ENCODE measurements around the gene DOK7.

Gene DOK7, protein sequence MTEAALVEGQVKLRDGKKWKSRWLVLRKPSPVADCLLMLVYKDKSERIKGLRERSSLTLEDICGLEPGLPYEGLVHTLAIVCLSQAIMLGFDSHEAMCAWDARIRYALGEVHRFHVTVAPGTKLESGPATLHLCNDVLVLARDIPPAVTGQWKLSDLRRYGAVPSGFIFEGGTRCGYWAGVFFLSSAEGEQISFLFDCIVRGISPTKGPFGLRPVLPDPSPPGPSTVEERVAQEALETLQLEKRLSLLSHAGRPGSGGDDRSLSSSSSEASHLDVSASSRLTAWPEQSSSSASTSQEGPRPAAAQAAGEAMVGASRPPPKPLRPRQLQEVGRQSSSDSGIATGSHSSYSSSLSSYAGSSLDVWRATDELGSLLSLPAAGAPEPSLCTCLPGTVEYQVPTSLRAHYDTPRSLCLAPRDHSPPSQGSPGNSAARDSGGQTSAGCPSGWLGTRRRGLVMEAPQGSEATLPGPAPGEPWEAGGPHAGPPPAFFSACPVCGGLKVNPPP
- 0.15 to 0.61 reads per million in 2 donors for total RNA-seq

DNA sequence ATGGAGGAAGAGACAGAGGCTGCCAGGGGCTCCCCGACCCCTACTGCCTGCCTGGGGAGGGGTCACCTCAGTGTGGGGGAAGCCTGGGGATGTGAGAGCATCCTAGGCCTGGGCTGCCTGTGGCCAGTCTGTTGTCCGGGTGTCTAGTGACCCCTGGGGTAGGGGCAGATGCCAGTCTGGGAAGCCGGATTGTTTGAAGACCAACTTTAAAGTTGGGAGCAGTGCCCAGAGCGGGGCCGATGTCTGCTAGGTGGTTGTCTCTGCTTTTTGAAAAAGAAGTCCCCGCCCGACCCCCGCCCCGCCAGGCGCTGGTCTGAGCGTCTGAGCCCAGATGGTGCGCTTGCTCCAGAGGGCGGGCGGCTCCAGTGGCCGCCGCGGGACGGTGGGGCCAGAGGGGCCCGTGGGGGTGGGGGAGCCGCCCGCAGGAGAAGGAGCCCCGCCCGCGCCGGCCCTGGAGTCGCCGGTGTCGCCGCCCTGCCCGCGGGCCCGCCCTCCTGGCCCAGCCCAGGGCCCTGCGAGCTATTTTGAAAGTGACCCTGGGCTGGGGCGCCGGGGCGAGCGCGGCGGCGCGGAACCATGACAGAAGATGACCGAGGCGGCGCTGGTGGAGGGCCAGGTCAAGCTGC is at the start of gene DOK7:
TSS of gene DOK7 (plus strand) at position 517 of the 626 bp plus-strand sequence. CDS start at position 587, 70 bp downstream.
- DNase-seq = no peak

DNA sequence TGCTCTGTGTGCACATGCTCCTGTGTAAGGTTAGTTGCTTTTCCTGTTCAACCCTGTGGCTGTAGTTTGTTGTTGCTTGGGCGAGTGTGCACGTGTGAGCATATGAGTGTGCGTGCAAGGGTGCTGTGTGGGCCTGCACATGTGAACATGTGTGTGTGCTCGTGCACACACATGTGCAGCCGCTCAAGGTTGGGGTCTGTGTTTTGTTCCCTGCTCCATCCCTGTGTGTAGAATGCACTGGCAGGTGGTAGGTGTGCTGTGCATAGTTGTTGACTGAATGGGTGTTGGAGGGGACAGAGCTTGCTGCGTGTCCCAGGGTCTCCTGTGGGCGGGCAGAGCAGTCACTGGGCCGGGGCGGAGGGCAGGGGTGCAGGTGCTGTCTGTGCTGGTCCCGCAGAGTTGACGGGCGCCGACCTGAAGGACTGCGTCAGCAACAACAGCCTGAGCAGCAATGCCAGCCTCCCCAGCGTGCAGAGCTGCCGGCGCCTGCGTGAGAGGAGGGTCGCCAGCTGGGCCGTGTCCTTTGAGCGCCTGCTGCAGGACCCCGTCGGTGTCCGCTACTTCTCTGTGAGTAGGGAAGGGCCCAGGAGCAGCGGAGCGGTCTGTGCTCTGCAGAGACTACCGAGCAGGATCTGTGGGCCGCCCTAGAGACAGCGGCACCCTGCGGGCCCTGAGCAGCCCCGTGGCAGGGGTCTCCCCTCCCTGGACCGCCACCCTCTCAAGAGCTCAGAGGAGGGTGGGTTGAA is 49.3 kb upstream of the DOK7 start:
- DNase-seq = no peak

DNA sequence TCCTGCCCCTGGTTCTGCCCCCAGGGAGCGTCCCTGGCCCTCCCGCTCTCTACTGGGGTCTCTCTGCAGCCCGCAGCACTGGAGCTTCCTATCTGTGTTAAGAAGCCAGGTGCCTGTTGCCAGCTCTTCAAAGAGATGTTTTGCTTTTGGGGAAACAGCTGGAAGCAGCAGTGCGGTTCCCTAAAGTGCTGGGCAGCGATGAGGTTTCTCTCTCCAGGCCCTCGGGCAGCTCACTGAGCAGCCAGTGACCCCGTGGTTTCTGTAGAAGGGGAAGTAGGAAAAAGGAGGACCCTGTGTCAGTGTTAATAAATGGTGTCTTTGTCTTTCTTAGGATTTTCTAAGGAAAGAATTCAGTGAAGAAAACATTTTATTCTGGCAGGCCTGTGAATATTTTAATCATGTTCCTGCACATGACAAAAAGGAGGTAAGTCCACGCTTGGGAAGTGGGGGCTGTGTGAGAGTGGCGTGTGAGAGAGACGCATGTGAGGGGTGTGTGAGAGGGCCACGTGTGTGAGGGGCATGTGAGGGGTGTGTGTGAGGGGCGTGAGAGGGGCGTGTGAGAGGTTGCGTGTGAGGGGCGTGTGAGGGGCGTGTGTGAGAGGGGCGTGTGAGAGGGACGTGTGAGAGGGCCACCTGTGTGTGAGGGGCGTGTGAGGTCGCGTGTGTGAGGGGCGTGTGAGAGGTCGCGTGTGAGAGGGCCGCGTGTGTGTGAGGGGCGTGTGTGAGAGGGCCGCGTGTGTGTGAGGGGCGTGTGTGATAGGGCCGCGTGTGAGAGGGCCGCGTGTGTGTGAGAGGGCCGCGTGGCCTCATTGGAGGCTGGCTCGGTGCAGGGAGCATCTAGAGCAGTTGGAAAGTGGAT is 48.5 kb upstream of the DOK7 start:
- no peak for DNase-seq

DNA sequence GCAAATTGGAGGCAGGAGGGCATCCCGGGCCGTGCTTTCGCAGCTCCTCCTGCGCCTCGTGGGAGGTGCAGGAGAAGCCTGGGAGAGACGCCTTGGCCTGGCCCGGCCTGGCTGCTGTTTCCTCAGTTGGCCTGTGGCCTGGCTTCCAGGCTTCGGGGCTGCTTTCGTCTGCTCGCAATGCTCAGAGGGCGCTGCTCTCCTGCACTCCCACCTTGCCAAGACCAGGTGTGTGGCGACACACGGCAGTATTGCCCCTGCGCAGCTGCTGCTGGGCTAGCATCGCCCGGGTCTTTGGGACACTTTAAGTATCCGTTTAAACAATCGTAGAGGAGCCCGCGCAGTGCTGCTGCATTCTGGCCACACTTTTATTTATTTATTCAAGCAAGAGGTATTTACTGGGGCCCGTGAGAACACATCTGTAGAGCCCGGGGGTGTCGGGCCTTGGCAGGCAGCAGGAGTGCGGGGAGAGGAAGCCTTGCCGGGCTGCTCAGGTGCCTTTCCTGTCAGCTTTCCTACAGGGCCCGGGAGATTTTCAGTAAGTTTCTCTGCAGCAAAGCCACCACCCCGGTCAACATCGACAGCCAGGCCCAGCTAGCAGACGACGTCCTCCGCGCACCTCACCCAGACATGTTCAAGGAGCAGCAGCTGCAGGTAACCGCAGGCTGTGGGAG is 47.5 kb upstream of the DOK7 start:
- no peak for DNase-seq

DNA sequence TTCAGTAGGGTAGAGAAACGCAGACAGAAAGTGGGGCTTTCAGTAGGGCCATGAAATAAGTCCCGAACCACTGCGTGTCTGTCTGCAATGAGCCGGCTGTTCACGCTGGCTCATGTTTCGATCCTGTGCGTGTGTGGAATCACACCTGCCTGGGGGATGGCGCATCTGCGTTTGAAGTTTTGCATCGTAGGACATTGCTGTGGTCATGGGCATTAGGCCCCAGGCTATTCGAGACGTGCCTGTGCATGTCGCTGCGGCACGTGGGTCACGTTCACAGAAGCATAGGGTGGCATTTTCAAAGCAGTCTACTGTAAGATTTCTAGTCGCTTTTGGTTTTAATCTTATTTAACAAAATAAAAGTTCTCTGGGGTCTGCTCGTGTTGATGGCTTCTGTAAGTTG is 46.8 kb upstream of the DOK7 start:
- DNase-seq = no peak

DNA sequence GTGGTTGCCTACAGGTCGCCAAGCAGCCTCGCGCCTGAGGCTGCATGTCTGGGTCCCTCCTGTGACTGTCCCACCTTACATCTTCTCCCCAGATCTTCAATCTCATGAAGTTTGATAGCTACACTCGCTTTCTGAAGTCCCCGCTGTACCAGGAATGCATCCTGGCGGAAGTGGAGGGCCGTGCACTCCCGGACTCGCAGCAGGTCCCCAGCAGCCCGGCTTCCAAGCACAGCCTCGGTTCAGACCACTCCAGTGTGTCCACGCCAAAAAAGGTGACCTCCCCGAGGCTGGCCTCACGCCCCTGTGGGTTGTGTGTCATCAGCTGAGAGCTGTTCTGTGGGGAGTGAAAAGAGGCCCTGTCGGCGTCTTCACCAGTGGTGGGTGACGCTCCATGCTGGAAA is 46.3 kb upstream of the DOK7 start:
- DNase-seq = no peak

DNA sequence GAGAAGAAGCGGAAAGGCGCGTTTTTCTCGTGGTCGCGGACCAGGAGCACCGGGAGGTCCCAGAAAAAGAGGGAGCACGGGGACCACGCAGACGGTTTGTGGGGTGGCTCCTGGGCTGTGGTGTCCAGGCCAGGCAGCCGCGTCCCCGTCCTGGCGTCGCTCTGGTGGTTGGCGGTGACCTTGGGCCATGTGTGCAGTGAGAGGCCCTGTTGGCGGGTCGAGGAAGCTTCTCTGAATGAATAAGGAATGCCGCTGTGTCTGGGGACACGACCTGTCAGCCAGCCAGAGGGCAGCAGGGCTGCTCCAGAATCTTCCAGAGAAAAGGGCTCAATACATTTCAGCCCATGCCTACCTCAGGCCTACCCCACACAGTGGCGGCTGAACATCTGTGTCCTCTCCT is 45.7 kb upstream of the DOK7 start:
- no peak for DNase-seq

DNA sequence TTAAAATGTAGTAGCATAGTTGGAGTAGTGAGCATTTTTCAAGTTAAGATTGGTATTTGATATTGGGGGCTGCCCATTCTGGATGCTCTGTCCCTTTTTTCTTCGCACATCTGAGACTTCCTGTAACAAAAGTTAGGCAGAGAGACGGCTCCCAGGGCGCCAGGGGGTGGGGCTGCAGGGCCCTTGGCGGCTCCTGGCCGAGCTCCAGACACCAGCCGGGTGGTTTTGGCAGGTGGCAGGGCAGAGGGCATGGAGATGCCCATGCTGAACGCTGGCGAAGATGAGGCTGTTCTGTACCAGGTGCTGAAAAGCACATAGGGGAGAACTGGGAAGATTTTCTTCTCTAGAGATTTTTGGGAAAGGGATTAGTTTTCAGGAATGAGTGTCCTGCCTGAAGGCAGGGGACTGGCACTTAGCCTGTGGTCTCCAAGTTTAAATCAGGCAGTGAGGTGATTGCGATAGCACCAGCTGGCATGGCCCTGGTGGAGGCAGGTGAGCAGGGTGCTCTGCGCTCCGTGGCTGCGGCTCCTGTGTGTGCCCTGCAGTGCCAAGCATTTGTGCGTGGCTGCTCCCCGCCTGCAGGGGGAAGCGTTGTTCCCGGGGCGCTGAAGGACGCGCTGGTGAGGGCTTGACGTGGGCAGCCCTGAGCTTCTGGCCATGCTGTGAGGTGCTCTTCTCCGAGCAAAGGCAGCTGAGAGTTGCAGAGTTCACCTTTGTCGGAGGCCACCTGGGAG is 44.9 kb upstream of the DOK7 start:
- DNase-seq = no peak

DNA sequence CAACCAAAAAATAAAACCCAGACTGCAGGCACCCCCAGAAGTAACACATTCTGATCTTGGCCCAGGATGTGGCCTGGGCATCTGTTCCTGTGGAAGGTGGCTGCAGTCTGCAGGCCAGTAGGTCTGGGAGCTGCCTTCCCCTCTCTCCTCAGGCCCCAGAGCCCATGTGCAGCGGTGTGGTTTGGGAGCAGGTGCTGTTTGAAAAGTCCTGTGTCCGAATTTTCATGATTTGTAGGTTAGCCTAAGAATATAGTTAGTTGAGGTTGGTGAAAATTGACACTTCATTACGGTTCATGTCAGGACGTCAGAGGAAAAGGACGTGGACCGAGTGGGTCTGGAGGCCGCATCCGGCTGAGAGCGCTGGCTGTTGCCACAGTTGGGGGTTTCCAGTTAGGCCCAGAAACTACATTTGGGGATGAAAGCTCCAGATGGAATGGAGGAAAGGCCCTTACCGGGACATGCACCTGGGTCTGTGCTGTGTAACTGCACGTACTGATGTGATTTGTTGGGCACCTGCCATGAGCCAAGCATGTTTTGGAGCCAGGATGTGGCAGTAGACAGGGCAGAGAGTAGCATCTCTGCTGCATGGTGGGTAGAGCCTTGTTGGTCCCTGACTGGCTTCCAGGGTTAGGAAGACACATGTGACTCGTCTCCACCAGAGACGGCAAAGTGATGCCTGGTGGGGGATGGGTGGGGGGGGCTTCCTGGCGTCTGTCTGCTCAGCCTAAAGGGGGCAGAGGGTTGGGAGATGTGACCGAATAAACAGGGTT is 43.1 kb upstream of the DOK7 start:
- DNase-seq = no peak

DNA sequence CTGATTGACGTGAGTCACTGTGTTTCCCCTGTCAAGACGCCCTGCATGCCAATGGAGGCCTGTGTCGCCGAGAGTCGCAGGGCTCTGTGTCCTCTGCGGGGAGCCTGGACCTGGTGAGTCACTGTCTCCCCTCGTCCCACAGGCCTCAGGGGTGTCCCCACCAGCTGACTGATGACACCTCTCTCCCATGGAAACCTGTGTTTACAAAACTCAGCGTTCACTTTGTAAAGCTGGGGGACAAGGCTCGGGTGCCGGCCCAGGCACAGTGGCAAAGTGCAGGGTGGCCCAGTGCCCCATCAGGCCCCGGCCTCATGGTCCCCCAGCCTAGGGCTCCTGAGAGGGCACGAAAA is 42.5 kb upstream of the DOK7 start:
- DNase-seq = no peak

DNA sequence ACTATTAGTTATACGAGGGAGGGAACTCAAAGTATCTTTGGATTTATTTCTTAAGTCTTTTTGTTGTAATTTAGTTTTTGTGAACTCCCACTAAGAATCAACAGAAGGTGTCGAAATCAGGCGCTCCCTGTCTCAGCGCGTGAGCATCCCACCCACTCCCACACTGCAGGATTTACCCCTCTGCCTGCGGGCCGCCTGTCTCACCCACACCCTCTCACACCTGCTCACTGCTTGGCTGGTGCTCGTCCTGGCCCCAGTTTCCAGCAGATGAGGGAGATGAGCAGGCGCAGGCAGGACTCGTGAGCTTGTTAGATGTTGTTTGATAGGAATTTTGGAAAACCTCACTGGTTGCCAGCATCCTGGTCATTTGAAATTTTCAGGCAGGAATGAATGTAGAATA is 42.1 kb upstream of the DOK7 start:
- DNase-seq = no peak

DNA sequence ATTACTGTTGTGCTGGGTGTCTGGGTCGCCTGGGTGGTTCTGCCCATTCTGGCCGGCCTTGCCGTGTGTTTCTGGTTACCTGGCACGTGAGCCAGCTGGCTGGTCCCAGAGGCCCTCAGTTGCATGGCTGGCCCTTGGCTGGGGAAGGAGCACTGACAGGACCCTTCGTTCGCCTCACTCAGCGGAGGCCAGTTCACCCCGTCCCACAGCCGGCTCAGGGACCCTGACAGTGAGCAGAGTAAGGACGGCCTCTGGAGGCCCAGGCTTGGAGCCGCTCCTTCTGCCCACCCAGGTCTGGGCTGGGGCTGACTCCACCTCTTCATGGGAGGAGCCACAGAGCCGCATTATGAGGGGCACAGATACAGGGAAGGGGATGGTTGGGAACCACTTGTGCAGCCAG is 41.6 kb upstream of the DOK7 start:
- DNase-seq = no peak

DNA sequence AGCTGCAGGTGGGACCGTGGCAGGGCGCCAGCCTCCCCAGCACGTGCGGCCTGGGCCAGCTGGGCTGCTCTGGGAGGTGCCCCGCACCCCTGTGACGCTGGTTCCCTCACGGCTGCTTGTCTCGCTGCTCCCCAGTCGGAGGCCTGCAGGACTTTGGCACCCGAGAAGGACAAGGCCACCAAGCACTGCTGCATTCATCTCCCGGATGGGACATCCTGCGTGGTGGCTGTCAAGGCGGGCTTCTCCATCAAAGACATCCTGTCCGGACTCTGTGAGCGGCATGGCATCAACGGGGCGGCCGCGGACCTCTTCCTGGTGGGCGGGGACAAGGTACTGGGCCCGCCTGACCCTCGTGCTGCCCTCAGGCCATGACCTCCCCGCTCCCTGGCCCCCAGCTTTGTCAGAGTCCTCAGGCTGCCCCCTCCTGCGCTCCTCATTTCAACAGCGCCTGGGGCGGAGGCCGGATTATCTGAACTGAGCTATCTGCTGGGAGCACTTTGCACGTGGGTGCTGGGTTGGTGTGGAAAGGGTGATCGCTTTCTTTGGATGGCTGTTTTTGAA is 40.8 kb upstream of the DOK7 start:
- no peak for DNase-seq

DNA sequence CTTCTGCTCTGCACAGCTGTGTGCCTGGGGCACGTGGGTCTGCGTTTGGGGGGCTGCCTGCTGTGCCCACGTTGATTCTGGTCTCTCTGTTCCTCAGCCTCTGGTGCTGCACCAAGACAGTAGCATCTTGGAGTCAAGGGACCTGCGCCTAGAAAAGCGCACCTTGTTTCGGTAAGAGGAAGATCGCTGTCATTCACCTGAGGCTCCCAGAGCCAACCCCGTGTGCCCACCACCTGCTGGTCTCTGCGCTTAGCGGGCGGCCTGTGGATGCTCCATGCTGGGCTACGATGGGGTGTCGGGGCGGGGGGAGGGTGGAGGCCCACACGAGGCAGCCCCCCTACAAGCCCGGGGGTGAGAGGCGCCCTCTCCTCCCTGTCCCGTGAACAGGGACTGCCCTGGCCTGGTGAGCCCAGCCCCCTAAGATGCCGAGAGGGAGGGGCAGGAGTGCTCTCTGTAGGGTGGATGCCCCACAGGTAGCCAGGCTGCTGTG is 40.3 kb upstream of the DOK7 start:
- DNase-seq = no peak

DNA sequence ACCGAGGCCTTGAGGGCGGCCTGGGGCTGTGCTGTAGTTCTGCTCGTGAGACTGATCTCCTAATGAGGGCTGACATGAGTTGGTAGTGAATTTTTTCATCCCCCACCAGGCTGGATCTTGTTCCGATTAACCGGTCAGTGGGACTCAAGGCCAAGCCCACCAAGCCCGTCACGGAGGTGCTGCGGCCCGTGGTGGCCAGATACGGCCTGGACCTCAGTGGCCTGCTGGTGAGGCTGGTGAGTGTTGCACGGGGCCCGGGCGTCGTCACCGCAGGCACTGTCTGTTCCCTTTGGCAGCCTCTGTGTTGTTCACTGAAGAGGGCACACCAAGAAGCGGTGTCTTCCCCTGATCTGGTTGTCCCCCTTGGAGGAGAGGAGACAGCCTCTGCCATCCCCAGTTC is 39.7 kb upstream of the DOK7 start:
- DNase-seq = no peak

DNA sequence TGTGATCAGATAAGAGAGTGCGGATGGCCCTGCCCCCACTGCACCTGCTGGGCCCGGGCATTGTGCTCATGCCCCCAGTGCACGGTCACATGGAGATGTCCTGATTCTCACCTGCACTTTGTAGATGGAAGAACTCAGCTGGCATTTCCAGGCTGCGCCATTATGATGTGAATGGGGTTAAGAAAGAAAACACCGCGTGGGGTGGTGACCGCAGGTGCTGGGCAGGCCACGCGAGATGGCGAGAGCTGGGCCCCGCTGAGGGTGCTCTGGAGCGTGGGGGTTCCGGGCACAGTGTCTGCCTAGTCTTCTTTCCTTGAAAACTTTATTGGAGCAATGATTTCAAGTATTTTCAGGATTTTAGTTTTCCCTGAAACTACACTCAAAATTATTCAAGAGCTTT is 39.2 kb upstream of the DOK7 start:
- DNase-seq = no peak

DNA sequence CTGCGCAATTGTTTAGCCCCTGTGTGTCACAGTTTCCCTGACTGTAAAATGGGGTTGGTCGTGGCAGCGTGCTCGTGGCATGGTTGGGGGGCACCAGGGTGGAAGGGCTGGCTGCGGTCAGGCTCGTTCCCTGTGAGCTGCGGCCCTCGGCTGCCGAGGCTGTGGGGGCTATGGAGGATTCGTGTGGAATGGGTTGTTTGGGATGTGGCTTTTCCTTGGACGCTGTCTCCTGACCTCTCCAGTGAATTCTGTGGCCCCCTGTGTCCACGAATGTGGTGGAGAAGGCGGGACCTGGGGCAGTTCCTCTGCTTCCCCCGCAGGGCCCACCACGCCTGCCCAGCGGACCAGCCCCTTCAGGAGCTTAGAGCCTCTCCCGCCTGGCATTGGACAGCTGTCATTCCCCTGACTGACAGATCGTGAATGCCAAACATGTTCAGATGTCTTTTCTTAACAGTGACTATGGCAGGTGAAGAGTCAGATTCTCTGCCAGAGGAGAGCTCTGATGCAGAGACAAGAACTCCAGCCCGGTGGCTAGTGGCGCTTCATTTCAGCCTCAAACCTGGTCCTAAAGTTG is 38.5 kb upstream of the DOK7 start:
- DNase-seq = no peak

DNA sequence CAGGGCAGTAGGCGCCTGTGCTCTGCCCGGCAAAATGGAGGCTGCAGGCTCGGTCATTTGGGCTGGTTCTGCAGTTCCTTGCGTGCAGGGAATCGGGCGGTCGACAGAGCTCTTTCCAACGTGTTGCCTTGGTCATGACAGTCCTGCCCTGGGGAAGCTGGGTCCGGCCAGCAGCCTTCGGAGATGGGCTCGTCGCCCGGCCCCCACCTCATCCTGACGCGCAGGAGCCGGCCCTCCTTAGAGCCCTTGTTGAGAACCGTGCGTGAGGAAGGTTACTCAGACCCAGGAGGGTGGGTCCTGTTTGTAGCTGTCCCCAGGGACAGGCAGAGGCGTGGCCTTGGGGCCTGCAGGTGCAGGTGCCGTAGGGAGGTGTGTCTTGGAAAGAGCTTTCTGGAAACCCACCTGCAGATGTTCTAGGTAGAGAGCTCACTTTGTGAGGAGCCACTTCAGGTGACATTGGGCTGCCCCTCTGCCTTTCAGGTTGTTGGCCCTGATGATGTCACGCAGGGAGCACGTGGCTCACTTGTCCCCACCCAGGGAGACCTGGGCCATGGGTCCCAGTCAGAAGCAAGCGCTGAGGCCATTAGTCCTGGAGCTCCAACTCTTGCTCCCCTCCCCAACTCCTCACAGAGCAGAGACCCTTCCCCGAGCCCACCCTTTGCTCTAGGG is 36.5 kb upstream of the DOK7 start:
- no peak for DNase-seq

DNA sequence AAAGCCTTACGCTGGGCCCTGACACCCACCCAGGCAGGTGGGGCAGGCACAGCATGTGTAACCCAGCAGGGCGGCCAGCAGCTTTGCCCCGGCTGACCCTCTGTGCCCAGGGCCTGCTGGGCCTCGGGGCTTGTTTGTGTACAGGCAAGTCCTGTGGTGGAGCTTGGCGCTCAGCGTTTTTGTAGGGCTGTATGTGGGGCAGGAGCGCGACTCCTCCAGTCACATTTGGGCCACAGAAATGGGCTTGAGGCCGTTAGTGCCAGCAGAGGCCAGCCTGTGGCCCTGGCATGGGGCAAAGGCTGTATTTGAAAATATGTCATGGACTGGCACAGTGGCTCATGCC is 36.0 kb upstream of the DOK7 start:
- DNase-seq = no peak
